SW480 (cell line): ENCODE measurements around the gene C2CD5.
"Not testable (repeated sequence)": the region's sequence is repeated elsewhere in the genome, so short reads cannot be mapped to it uniquely, and the experiment has no call there.

ENCODE experiments used
- DNase-seq: peaks from one replicate; pipeline ENCODE4 v3.0.0-alpha.2; 2016; ENCODE audit warnings: low spot score

Gene C2CD5

GRCh38 chr12:22536346-22536945 lies 7.9 kb downstream of the C2CD5 start:
- DNase-seq = no peak

GRCh38 chr12:22535478-22535877 lies 8.9 kb downstream of the C2CD5 start:
- peak; percentile 84 for DNase-seq

GRCh38 chr12:22535038-22535437 lies 9.3 kb downstream of the C2CD5 start:
- DNase-seq = no peak

GRCh38 chr12:22533155-22533554 lies 11.2 kb downstream of the C2CD5 start:
- no peak for DNase-seq

- no peak for DNase-seq
These were observed 12.0 kb downstream of the C2CD5 start for GRCh38 chr12:22532317-22532716.

GRCh38 chr12:22531205-22531604 lies 13.1 kb downstream of the C2CD5 start:
- DNase-seq = no peak

GRCh38 chr12:22529281-22530060 lies 14.9 kb downstream of the C2CD5 start:
- DNase-seq = peak; percentile 90

GRCh38 chr12:22527999-22528398 lies 16.3 kb downstream of the C2CD5 start:
- no peak for DNase-seq

GRCh38 chr12:22526836-22527235 lies 17.5 kb downstream of the C2CD5 start:
- no peak for DNase-seq

- DNase-seq = no peak
These were observed 18.9 kb downstream of the C2CD5 start for GRCh38 chr12:22525426-22525825.

GRCh38 chr12:22518998-22519397 lies 25.3 kb downstream of the C2CD5 start:
- DNase-seq = no peak

GRCh38 chr12:22518060-22518719 lies 26.2 kb downstream of the C2CD5 start:
- no peak for DNase-seq

- no peak for DNase-seq
These were observed 29.5 kb downstream of the C2CD5 start for GRCh38 chr12:22514875-22515274.

GRCh38 chr12:22505826-22506225 lies 38.5 kb downstream of the C2CD5 start:
- no peak for DNase-seq

GRCh38 chr12:22500100-22500499 lies 44.2 kb downstream of the C2CD5 start:
- DNase-seq = no peak

- DNase-seq = no peak
These were observed 44.9 kb downstream of the C2CD5 start for GRCh38 chr12:22499445-22499844.

- DNase-seq = no peak
These were observed 50.0 kb downstream of the C2CD5 start for GRCh38 chr12:22494319-22494718.

GRCh38 chr12:22491034-22491433 lies 53.3 kb downstream of the C2CD5 start:
- no peak for DNase-seq

GRCh38 chr12:22488478-22488877 lies 55.9 kb downstream of the C2CD5 start:
- no peak for DNase-seq

GRCh38 chr12:22487683-22488082 lies 56.7 kb downstream of the C2CD5 start:
- DNase-seq = not testable (repeated sequence)

GRCh38 chr12:22481547-22482104 lies 62.7 kb downstream of the C2CD5 start:
- peak; percentile 23 for DNase-seq

- not testable (repeated sequence) for DNase-seq
These were observed 63.5 kb downstream of the C2CD5 start for GRCh38 chr12:22480814-22481213.

- DNase-seq = no peak
These were observed 64.3 kb downstream of the C2CD5 start for GRCh38 chr12:22480016-22480415.
